Activated naive CD4-positive, alpha-beta T cell treated with anti-CD3 and anti-CD28 coated beads for 36 hours (primary cell): ENCODE data around the gene RASGRP1. TPM values are rescaled to one million over a fixed set of nuclear protein-coding genes. Genes with fewer than 3 reads are reported as not detected.

Experiments
- CTCF ChIA-PET: fragments of 350-600 bp; sonication (Branson Sonifier 250); formaldehyde crosslinking; loops from one replicate; lab custom pipeline; 2021; ENCODE audit warnings: antibody characterized with exemption; lab: Charles Lee
- DNase-seq: peaks from one replicate; pipeline ENCODE4 v3.0.0-alpha.2; 2020
- H3K27ac Mint-ChIP-seq: one replicate; pipeline ENCODE4 v1.8.0; 2021; ENCODE audit warnings: mild to moderate bottlenecking, mixed read lengths
- H3K27me3 Mint-ChIP-seq: one replicate; pipeline ENCODE4 v1.8.0; 2021; ENCODE audit warnings: low read depth, mixed read lengths
- H3K36me3 Mint-ChIP-seq: one replicate; pipeline ENCODE4 v1.8.0; 2021; ENCODE audit warnings: low read depth, mixed read lengths
- H3K4me1 Mint-ChIP-seq: one replicate; pipeline ENCODE4 v1.8.0; 2021; ENCODE audit warnings: low read depth, mixed read lengths
- H3K4me3 Mint-ChIP-seq: one replicate; pipeline ENCODE4 v1.8.0; 2021; ENCODE audit warnings: mild to moderate bottlenecking, moderate library complexity, mixed read lengths
- H3K9me3 Mint-ChIP-seq: one replicate; pipeline ENCODE4 v1.8.0; 2021; ENCODE audit warnings: mixed read lengths
- intact Hi-C: fragments of 100-400 bp; cut with micrococcal nuclease; formaldehyde crosslinking; loops from one replicate; pipeline ENCODE4 v1.15.1; 2023
- total RNA-seq, 2 experiments: library from RNA; stranded (reverse); gene quantifications; one replicate each; pipeline ENCODE4 v1.2.3, GENCODE V29; 2021

Gene RASGRP1
- total RNA-seq, 2 experiments from 2014 or later, result 44.2 to 44.9 TPM

- H3K36me3 Mint-ChIP-seq, result peaks cover 25% of the 10 kb centered on the region
- H3K9me3 Mint-ChIP-seq, result no peaks in the 10 kb centered on the region
- H3K27ac Mint-ChIP-seq, result peak overlapping the region; percentile 11
- intact Hi-C loops, result no loop called here
- CTCF ChIA-PET, result interaction anchor here (0.8 to 1.8 kb wide), 4 partner anchors 40 to 170 kb away, joined by 3 to 5 read pairs (median 4); no protein-coding TSS in a partner anchor
- no peak overlapping the region for H3K4me3 Mint-ChIP-seq
- H3K27me3 Mint-ChIP-seq, result no peaks in the 10 kb centered on the region
- H3K4me1 Mint-ChIP-seq, result peaks cover 57% of the 10 kb centered on the region
- no peak for DNase-seq
Measured at GRCh38 chr15:38520035-38520434, 44.6 kb downstream of the RASGRP1 start.

GRCh38 chr15:38518084-38518483 lies 46.5 kb downstream of the RASGRP1 start:
- CTCF ChIA-PET, result interaction anchor here (0.6 to 1.8 kb wide), 4 partner anchors 46 to 172 kb away, joined by 3 to 5 read pairs (median 3); no protein-coding TSS in a partner anchor
- intact Hi-C loops, result no loop called here
- H3K36me3 Mint-ChIP-seq, result peaks cover 28% of the 10 kb centered on the region
- no peaks in the 10 kb centered on the region for H3K9me3 Mint-ChIP-seq
- no peak overlapping the region for H3K4me3 Mint-ChIP-seq
- peaks cover 48% of the 10 kb centered on the region for H3K4me1 Mint-ChIP-seq
- DNase-seq, result no peak
- no peaks in the 10 kb centered on the region for H3K27me3 Mint-ChIP-seq
- H3K27ac Mint-ChIP-seq, result peak overlapping the region; percentile 72

- Mint-ChIP-seq H3K9me3 (no peaks in the 10 kb centered on the region), H3K27ac (no peak overlapping the region), H3K4me3 (no peak overlapping the region), H3K36me3 (peaks cover 28% of the 10 kb centered on the region), H3K4me1 (peaks cover 43% of the 10 kb centered on the region), H3K27me3 (no peaks in the 10 kb centered on the region)
- DNase-seq, result no peak
- CTCF ChIA-PET, result interaction anchor here (1.0 to 1.3 kb wide), 2 partner anchors 173 to 182 kb away, joined by 5 to 6 read pairs; no protein-coding TSS in a partner anchor
- intact Hi-C loops, result no loop called here
Measured at GRCh38 chr15:38517312-38517975, 47.2 kb downstream of the RASGRP1 start.

GRCh38 chr15:38516626-38517025 lies 48.0 kb downstream of the RASGRP1 start:
- Mint-ChIP-seq H3K9me3 (no peaks in the 10 kb centered on the region), H3K4me3 (no peak overlapping the region), H3K27ac (no peak overlapping the region), H3K27me3 (no peaks in the 10 kb centered on the region), H3K36me3 (peaks cover 28% of the 10 kb centered on the region), H3K4me1 (peaks cover 36% of the 10 kb centered on the region)
- no peak for DNase-seq
- intact Hi-C loops, result no loop called here
- CTCF ChIA-PET, result interaction anchor here (0.6 to 1.3 kb wide), 3 partner anchors 171 to 183 kb away, joined by 3 to 6 read pairs (median 5); no protein-coding TSS in a partner anchor

GRCh38 chr15:38514601-38515000 lies 50.0 kb downstream of the RASGRP1 start:
- CTCF ChIA-PET, result interaction anchor here (1.4 kb wide), 1 partner anchor 185 kb away, joined by 3 read pairs; no protein-coding TSS in a partner anchor

GRCh38 chr15:38512901-38513300 lies 51.7 kb downstream of the RASGRP1 start:
- peaks cover 33% of the 10 kb centered on the region for H3K4me1 Mint-ChIP-seq
- H3K27ac Mint-ChIP-seq, result no peak overlapping the region

More at GRCh38 chr15:38514601-38515000, 50.0 kb downstream of the RASGRP1 start:
- Mint-ChIP-seq H3K27ac (peak overlapping the region; percentile 70), H3K4me3 (no peak overlapping the region), H3K9me3 (no peaks in the 10 kb centered on the region), H3K36me3 (peaks cover 37% of the 10 kb centered on the region), H3K4me1 (peaks cover 33% of the 10 kb centered on the region), H3K27me3 (no peaks in the 10 kb centered on the region)
- no peak for DNase-seq
- intact Hi-C loops, result no loop called here

GRCh38 chr15:38509152-38509551 lies 55.5 kb downstream of the RASGRP1 start:
- intact Hi-C loops, result no loop called here

More at GRCh38 chr15:38512901-38513300, 51.7 kb downstream of the RASGRP1 start:
- intact Hi-C loops, result no loop called here
- CTCF ChIA-PET, result interaction anchor here (1.0 to 1.5 kb wide), 4 partner anchors 19 to 187 kb away, joined by 3 to 6 read pairs (median 5); partner anchors contain the start of gene RASGRP1
- H3K9me3 Mint-ChIP-seq, result no peaks in the 10 kb centered on the region
- H3K4me3 Mint-ChIP-seq, result no peak overlapping the region
- DNase-seq, result no peak
- H3K36me3 Mint-ChIP-seq, result peaks cover 33% of the 10 kb centered on the region
- no peaks in the 10 kb centered on the region for H3K27me3 Mint-ChIP-seq

GRCh38 chr15:38508647-38509046 lies 56.0 kb downstream of the RASGRP1 start:
- DNase-seq, result peak; percentile 37
- intact Hi-C loops, result loop anchor here (1.0 kb wide), 2 partner anchors 21 to 52 kb away; no protein-coding TSS in a partner anchor
- H3K9me3 Mint-ChIP-seq, result no peaks in the 10 kb centered on the region
- CTCF ChIA-PET, result interaction anchor here (1.2 to 1.7 kb wide), 2 partner anchors 179 to 191 kb away, joined by 3 to 11 read pairs; no protein-coding TSS in a partner anchor
- H3K27ac Mint-ChIP-seq, result peak overlapping the region; percentile 80
- no peaks in the 10 kb centered on the region for H3K27me3 Mint-ChIP-seq
- H3K4me3 Mint-ChIP-seq, result no peak overlapping the region
- H3K36me3 Mint-ChIP-seq, result peaks cover 30% of the 10 kb centered on the region
- H3K4me1 Mint-ChIP-seq, result peaks cover 24% of the 10 kb centered on the region

More at GRCh38 chr15:38509152-38509551, 55.5 kb downstream of the RASGRP1 start:
- Mint-ChIP-seq H3K36me3 (peaks cover 33% of the 10 kb centered on the region), H3K4me1 (peaks cover 24% of the 10 kb centered on the region), H3K27ac (peak overlapping the region; percentile 80), H3K27me3 (no peaks in the 10 kb centered on the region), H3K9me3 (no peaks in the 10 kb centered on the region), H3K4me3 (no peak overlapping the region)
- no peak for DNase-seq
- CTCF ChIA-PET, result interaction anchor here (1.2 kb wide), 1 partner anchor 191 kb away, joined by 3 read pairs; no protein-coding TSS in a partner anchor

- intact Hi-C loops, result no loop called here
- Mint-ChIP-seq H3K27me3 (no peaks in the 10 kb centered on the region), H3K27ac (peak overlapping the region; percentile 39), H3K4me3 (no peak overlapping the region), H3K9me3 (no peaks in the 10 kb centered on the region), H3K36me3 (peaks cover 36% of the 10 kb centered on the region), H3K4me1 (peaks cover 24% of the 10 kb centered on the region)
- no peak for DNase-seq
- CTCF ChIA-PET, result interaction anchor here (0.6 to 2.3 kb wide), 6 partner anchors 13 to 183 kb away, joined by 3 to 11 read pairs (median 5); no protein-coding TSS in a partner anchor
Measured at GRCh38 chr15:38507570-38507969, 57.0 kb downstream of the RASGRP1 start.

GRCh38 chr15:38506997-38507396 lies 57.6 kb downstream of the RASGRP1 start:
- Mint-ChIP-seq H3K4me3 (no peak overlapping the region), H3K4me1 (peaks cover 24% of the 10 kb centered on the region), H3K36me3 (peaks cover 41% of the 10 kb centered on the region), H3K27ac (no peak overlapping the region), H3K9me3 (no peaks in the 10 kb centered on the region), H3K27me3 (no peaks in the 10 kb centered on the region)
- intact Hi-C loops, result no loop called here
- CTCF ChIA-PET, result interaction anchor here (0.6 to 2.3 kb wide), 6 partner anchors 14 to 184 kb away, joined by 3 to 11 read pairs (median 5); no protein-coding TSS in a partner anchor
- no peak for DNase-seq

- peaks cover 52% of the 10 kb centered on the region for H3K36me3 Mint-ChIP-seq
- no peak overlapping the region for H3K4me3 Mint-ChIP-seq
- no peak for DNase-seq
- peak overlapping the region; percentile 59 for H3K27ac Mint-ChIP-seq
- intact Hi-C loops, result no loop called here
- H3K4me1 Mint-ChIP-seq, result peaks cover 17% of the 10 kb centered on the region
- H3K27me3 Mint-ChIP-seq, result no peaks in the 10 kb centered on the region
- H3K9me3 Mint-ChIP-seq, result peaks cover 2% of the 10 kb centered on the region
- CTCF ChIA-PET, result interaction anchor here (1.1 to 4.0 kb wide), 5 partner anchors 59 to 186 kb away, joined by 3 to 22 read pairs (median 6); partner anchors contain the start of gene RASGRP1
Measured at GRCh38 chr15:38504680-38505467, 59.7 kb downstream of the RASGRP1 start.
